GM23248 (cell line): ENCODE measurements around the gene PARS2.

Experiments used
- EZH2 ChIP-seq: fragments of 200-600 bp; sonication (generic); IDR thresholded peaks from 2 replicates; pipeline ENCODE4 v1.6.1; 2018; ENCODE audit warnings: antibody characterized with exemption, mild to moderate bottlenecking; ENCODE audit not compliant: insufficient read depth, poor library complexity, severe bottlenecking
- EZH2phosphoT487 ChIP-seq: fragments of 200-600 bp; sonication (generic); IDR thresholded peaks from 2 replicates; pipeline ENCODE4 v1.6.1; 2018; ENCODE audit warnings: antibody characterized with exemption, moderate library complexity, mild to moderate bottlenecking, low read depth; ENCODE audit not compliant: insufficient read depth

DNA sequence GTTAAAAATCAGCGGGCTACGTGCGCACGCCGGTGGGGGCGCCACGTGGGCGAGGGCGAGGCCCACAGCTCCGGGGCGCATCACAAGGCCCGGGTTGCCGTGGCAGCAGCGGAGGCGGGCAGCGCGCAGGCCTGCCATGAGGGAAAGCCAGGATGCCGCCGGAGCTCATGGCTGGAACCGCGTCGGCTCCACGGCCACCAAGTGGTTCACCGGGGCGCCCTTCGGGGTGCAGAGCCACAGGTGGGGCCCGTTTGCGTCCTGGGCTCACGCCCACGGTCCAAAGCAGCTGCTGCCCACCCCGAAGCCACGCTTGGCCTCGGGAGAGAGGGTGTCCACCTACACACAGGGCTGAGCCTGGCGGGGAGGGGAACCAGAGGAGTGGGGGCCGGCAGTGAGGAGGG lies 41.7 kb upstream of the PARS2 start:
- TF ChIP-seq EZH2phosphoT487: no peak
- no peak for TF ChIP-seq EZH2
